ENCODE measurements around the gene RXFP1.

RXFP1 gene

GRCh38 chr4:158599765-158600498 lies 78.2 kb downstream of the RXFP1 start:
- no peak for DNase-seq (ENCODE audit: low read depth)
- TF ChIP-seq CTCF (conservative IDR thresholded peaks at IDR 0.05; ENCODE audit: low read depth, low read length) = no peak
- no peak overlapping the region for H3K4me3 ChIP-seq (ENCODE audit: low read depth, low read length)

- TF ChIP-seq CTCF (conservative IDR thresholded peaks at IDR 0.05; ENCODE audit: low read depth, low read length) = no peak
- no peak for DNase-seq (ENCODE audit: low read depth)
- H3K4me3 ChIP-seq (ENCODE audit: low read depth, low read length) = no peak overlapping the region
These were observed 82.7 kb downstream of the RXFP1 start for GRCh38 chr4:158604369-158604768.

DNA sequence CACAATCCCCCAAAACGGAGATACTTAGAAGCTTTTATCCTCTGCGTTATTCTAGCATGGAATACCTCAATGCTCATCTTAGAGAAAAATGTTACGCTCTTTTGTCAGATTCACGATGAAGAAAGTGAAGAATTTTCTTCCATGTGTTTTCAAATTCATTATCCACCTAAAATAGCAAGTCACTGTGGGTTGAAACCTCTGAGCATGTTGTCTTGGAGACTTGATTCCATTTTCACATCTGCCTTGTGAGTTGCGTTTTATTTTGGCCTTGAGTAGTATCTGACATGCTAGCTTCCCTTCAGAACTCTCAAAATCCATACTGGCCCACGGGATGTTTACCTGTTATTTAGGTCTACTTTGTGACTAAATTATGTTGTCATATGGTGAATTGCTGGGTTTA lies 83.7 kb downstream of the RXFP1 start:
- no peak for DNase-seq (ENCODE audit: low read depth)
- no peak for TF ChIP-seq CTCF (conservative IDR thresholded peaks at IDR 0.05; ENCODE audit: low read depth, low read length)
- no peak overlapping the region for H3K4me3 ChIP-seq (ENCODE audit: low read depth, low read length)

- no peak for TF ChIP-seq CTCF (conservative IDR thresholded peaks at IDR 0.05; ENCODE audit: low read depth, low read length)
- H3K4me3 ChIP-seq (ENCODE audit: low read depth, low read length) = no peak overlapping the region
- no peak for DNase-seq (ENCODE audit: low read depth)
These were observed 85.3 kb downstream of the RXFP1 start for GRCh38 chr4:158606969-158607368.

GRCh38 chr4:158609116-158609515 lies 87.4 kb downstream of the RXFP1 start:
- TF ChIP-seq CTCF (conservative IDR thresholded peaks at IDR 0.05; ENCODE audit: low read depth, low read length) = no peak
- DNase-seq (ENCODE audit: low read depth) = no peak
- no peak overlapping the region for H3K4me3 ChIP-seq (ENCODE audit: low read depth, low read length)

DNA sequence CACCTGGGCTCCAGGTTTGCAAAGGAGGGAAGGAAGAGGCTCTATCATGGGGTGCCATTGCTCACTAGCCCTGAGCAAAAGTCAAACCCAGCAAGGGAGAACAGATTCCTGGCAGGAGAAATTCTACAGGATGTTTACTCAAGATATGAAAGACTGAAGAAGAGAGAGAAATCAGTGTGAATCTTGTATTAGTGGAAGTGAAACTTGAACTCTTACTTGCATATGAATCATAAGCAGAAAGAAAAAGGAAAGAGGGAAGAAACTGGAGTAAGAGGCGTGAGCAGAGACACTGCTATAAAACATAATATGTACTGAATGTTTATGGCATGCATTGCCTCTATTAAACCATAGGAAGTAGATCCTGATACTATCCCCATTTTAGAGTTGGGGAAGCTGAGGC lies 89.1 kb downstream of the RXFP1 start:
- no peak for TF ChIP-seq CTCF (conservative IDR thresholded peaks at IDR 0.05; ENCODE audit: low read depth, low read length)
- no peak overlapping the region for H3K4me3 ChIP-seq (ENCODE audit: low read depth, low read length)
- peak; percentile 73 for DNase-seq (ENCODE audit: low read depth)

- H3K4me3 ChIP-seq (ENCODE audit: low read depth, low read length) = no peak overlapping the region
- DNase-seq (ENCODE audit: low read depth) = no peak
- TF ChIP-seq CTCF (conservative IDR thresholded peaks at IDR 0.05; ENCODE audit: low read depth, low read length) = no peak
These were observed 91.4 kb downstream of the RXFP1 start for GRCh38 chr4:158613046-158613445.
